WERI-Rb-1 (cell line): ENCODE results near the gene SH3PXD2B.
A peak's percentile ranks its signal among the peaks of the same experiment; 100 is the strongest.
"Not testable (repeated sequence)": the region's sequence is repeated elsewhere in the genome, so short reads cannot be mapped to it uniquely, and the experiment has no call there.

Experiments used
- DNase-seq: peaks from one replicate; pipeline ENCODE4 v3.0.0-alpha.2; 2020
- H3K27ac ChIP-seq: fragments of 250-450 bp; sonication (Bioruptor Pico); 2 replicates; pipeline ENCODE4 v1.5.1; 2020; ENCODE audit warnings: mild to moderate bottlenecking, moderate library complexity
- H3K27me3 ChIP-seq: fragments of 250-450 bp; sonication (Bioruptor Pico); 2 replicates; pipeline ENCODE4 v1.5.1; 2021; ENCODE audit warnings: mild to moderate bottlenecking, low read depth, moderate library complexity; ENCODE audit not compliant: insufficient read depth, severe bottlenecking
- H3K36me3 ChIP-seq: fragments of 250-450 bp; sonication (Bioruptor Pico); 2 replicates; pipeline ENCODE4 v1.5.1; 2020; ENCODE audit warnings: mild to moderate bottlenecking, moderate library complexity
- H3K4me3 ChIP-seq: 2 replicates; pipeline ENCODE4 v1.5.1; 2011; ENCODE audit warnings: low read depth, mild to moderate bottlenecking, control low read depth, low read length
- H3K9me3 ChIP-seq: fragments of 250-450 bp; sonication (Bioruptor Pico); 2 replicates; pipeline ENCODE4 v1.5.1; 2021; ENCODE audit warnings: mild to moderate bottlenecking, moderate library complexity; ENCODE audit not compliant: severe bottlenecking
- TF ChIP-seq, protein P1 (sequence below): IDR thresholded peaks from 2 replicates; pipeline ENCODE4 v1.5.1; 2011; ENCODE audit warnings: low read depth, mild to moderate bottlenecking, control low read depth, inconsistent platforms, low read length

The SH3PXD2B gene

DNA sequence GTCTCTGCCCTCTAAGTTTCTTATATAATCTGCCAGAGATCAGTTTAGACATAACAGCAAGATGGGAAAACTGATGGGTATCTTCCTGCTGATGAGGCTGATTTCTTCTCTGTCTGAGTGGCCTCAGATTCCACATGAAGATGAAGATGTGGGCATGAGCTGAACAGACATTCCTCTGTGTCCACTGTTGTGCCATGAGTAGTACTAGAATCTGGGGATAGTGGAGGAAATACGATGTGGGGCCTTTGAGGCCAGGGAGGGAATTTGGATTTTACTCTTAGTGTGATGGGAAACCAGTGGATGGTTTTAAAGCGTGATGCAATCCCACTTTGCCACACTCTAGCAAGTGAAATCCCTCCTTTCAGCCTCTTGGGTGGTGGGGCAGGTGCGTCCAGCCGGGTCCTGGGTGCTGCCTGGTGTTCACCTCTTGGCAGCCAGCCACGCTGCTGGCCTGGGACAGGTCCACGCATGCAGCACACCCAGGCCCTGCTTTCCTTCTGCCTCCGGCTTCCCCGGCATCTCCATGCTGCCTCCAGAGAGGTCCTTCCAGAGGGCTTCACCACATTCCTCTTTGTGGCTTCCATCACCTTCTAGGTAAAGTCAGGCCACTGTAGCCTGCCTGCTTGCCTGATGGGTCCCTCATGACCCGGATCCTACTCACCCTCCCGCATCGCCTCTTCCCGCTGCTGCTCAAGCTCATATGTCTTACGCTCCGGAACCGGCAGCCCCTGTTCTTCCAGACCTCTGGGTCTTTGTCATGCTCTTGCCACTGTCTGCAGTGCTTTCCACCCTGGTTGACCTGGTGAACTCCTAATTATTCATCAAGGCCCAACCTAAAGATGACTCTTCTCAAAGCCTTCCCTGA lies 28.1 kb upstream of the SH3PXD2B start:
- TF ChIP-seq, protein P1, sequence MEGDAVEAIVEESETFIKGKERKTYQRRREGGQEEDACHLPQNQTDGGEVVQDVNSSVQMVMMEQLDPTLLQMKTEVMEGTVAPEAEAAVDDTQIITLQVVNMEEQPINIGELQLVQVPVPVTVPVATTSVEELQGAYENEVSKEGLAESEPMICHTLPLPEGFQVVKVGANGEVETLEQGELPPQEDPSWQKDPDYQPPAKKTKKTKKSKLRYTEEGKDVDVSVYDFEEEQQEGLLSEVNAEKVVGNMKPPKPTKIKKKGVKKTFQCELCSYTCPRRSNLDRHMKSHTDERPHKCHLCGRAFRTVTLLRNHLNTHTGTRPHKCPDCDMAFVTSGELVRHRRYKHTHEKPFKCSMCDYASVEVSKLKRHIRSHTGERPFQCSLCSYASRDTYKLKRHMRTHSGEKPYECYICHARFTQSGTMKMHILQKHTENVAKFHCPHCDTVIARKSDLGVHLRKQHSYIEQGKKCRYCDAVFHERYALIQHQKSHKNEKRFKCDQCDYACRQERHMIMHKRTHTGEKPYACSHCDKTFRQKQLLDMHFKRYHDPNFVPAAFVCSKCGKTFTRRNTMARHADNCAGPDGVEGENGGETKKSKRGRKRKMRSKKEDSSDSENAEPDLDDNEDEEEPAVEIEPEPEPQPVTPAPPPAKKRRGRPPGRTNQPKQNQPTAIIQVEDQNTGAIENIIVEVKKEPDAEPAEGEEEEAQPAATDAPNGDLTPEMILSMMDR, result no peak
- H3K36me3 ChIP-seq, result no peaks in the 10 kb centered on the region
- no peak overlapping the region for H3K27ac ChIP-seq
- DNase-seq, result no peak
- no peaks in the 10 kb centered on the region for H3K9me3 ChIP-seq
- no peak overlapping the region for H3K4me3 ChIP-seq
- no peaks in the 10 kb centered on the region for H3K27me3 ChIP-seq

DNA sequence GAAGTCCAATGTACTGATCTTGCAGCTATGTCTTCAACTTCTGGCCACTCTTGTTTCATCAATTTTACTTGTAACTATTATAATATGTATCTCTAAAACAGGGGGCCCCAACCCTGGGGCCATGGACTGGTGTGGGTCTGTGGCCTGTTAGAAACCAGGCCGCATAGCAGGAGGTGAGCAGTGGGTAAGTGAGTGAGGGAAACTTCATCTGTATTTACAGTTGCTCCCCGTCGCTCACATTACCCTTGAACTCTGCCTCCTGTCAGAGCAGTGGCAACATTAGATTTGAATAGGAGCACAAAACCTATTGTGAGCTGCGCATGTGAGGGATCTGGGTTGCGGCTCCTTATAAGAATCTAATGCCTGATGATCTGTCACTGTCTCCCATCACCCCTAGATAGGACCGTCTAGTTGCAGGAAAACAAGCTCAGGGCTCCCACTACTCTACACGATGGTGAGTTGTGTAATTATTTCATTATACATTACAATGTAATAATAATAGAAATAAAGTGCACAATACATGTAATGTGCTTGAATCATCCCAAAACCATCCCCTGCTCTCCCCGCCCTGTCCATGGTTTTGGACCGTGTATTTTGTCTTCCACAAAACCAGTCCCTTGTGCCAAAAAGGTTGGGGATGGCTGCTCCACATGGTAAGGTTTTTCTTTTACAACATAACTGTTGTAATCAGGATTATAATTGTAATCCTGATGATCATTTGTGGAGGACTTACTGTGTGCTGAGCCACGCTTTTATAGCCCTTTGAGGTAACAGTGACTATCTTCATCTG lies 26.9 kb upstream of the SH3PXD2B start:
- no peak for DNase-seq
- TF ChIP-seq, protein P1, result no peak
- no peaks in the 10 kb centered on the region for H3K36me3 ChIP-seq
- no peaks in the 10 kb centered on the region for H3K27me3 ChIP-seq
- H3K27ac ChIP-seq, result no peak overlapping the region
- H3K9me3 ChIP-seq, result no peaks in the 10 kb centered on the region
- no peak overlapping the region for H3K4me3 ChIP-seq

DNA sequence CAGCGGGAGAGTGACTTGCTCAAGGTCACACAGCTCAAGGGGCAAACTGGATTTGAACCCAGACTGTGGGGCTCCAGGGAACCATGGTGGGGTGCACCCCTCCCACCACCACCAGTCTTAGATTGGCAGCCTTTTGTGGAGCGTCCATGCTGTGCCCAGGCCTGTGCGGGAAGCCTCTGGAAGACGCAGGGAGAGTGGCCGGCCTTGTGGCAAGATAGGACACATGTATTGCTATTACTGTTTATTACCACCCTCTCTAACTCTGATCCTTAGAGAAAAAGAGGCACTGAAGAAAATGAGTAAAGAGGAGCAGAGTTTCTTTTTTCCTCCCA lies 25.4 kb upstream of the SH3PXD2B start:
- TF ChIP-seq, protein P1, result no peak
- no peak overlapping the region for H3K27ac ChIP-seq
- H3K36me3 ChIP-seq, result no peaks in the 10 kb centered on the region
- no peaks in the 10 kb centered on the region for H3K9me3 ChIP-seq
- DNase-seq, result no peak
- H3K4me3 ChIP-seq, result no peak overlapping the region
- no peaks in the 10 kb centered on the region for H3K27me3 ChIP-seq

DNA sequence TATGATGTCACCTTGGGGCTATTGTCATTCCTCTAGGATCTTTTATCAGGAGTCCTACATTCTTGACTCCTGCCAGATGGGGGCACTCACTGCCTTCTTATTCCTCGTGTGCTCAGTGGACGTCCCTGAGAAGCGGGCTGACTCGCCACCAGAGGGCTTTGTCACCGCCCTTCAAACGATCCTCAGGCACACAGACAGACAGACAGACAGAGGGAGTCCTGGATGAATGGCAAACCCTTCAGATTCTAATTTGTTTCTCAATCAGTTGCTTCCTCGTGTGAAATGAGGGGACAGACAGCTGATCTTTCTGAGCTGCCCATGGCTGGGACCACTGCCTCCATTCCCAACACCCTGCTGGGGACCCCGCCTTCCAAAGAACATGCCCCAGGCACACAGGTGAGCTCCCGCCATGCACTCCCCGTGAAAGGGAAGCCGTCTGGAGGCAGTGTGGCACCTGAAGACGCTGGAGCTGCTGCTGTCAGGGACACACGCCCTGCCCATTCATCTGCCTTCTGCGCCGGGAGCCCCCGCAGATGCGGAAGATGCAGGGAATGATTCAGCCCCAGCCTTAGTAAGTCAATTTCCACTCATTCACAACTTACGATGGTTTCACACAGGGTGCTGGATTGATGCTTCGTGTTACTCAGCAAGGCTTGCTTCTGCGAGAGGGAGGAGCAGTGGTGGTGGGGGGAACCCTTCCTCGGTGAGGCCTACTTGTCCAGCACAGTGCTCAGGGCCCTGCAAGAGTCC lies 24.9 kb upstream of the SH3PXD2B start:
- Histone ChIP-seq H3K27ac (no peak overlapping the region), H3K9me3 (no peaks in the 10 kb centered on the region), H3K36me3 (no peaks in the 10 kb centered on the region), H3K4me3 (no peak overlapping the region), H3K27me3 (no peaks in the 10 kb centered on the region)
- TF ChIP-seq, protein P1, result peak; percentile 78
- peak; percentile 86 for DNase-seq

DNA sequence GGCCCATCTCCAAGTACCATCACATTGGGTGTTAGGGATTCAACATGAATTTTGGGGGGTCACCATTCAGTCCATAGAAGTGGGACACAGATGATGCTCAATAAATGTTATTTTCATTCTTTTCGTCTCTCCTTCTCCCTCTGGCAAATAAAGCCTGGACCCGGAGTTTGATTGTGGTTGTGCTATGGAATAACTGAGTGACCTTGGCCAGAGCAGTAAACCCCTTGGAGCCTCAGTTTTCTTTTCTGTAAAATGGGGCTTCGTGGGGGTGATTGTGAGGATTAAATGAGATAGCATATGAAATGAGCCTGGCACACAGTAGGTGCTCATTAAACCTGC lies 24.3 kb upstream of the SH3PXD2B start:
- H3K27me3 ChIP-seq, H3K4me3 ChIP-seq, H3K36me3 ChIP-seq, H3K27ac ChIP-seq, H3K9me3 ChIP-seq, DNase-seq: not testable (repeated sequence)

DNA sequence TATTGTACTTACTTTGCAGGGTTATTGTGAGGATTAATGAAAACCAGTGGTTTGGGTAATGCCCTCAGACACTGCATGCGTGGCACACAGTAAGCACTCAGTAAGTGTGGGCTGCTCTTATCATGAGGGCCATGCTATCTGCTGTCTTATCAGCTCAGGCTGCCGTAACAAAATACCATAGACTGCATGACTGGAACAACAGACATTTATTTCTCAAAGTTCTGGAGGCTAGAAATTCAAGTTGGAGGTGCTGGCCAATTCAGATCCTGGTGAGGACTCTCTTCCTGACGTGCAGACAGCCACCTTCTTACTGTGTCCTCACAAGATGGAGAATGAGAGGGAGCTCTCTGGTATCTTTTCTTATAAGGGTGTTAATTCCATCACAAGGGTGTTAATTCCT lies 23.9 kb upstream of the SH3PXD2B start:
- TF ChIP-seq, protein P1, result no peak
- Histone ChIP-seq H3K36me3 (no peaks in the 10 kb centered on the region), H3K4me3 (no peak overlapping the region), H3K27me3 (no peaks in the 10 kb centered on the region), H3K27ac (no peak overlapping the region), H3K9me3 (no peaks in the 10 kb centered on the region)
- DNase-seq, result no peak
